ENCODE data around the gene VASH2. TPM values are rescaled to one million over a fixed set of nuclear protein-coding genes. Genes with fewer than 3 reads are reported as not detected.
A peak's percentile ranks its signal among the peaks of the same experiment; 100 is the strongest.

Gene VASH2
- polyA plus RNA-seq, 1 experiment = 0.12 TPM

- Histone ChIP-seq H3K4me3 (ENCODE audit: low read depth, low read length) (no peak overlapping the region), H3K27me3 (ENCODE audit: control insufficient read depth, insufficient read depth, low read length) (peaks cover 9% of the 10 kb centered on the region), H3K36me3 (ENCODE audit: control insufficient read depth, insufficient read depth, low read length) (no peaks in the 10 kb centered on the region)
- CTCF ChIA-PET = interaction anchor here (0.8 to 1.3 kb wide), 2 partner anchors 9 to 21 kb away, joined by 4 to 5 read pairs; no protein-coding TSS in a partner anchor
- no peak for DNase-seq (ENCODE audit: low read depth)
- POLR2A ChIA-PET = no interaction called here
- no peak for TF ChIP-seq CTCF (IDR thresholded peaks at IDR 0.05; ENCODE audit: insufficient read depth, low read depth, low read length)
Observed at GRCh38 chr1:212946872-212947271, 3.5 kb upstream of the VASH2 start.

GRCh38 chr1:212949771-212950170, 570 bp upstream of the VASH2 start:
- no peak for TF ChIP-seq CTCF (IDR thresholded peaks at IDR 0.05; ENCODE audit: insufficient read depth, low read depth, low read length)
- ChIA-PET POLR2A (no interaction called here), CTCF (interaction anchor here (1.5 kb wide), 1 partner anchor 19 kb away, joined by 5 read pairs; no protein-coding TSS in a partner anchor)
- H3K27me3 ChIP-seq (ENCODE audit: control insufficient read depth, insufficient read depth, low read length) = peaks cover 18% of the 10 kb centered on the region
- no peak for DNase-seq (ENCODE audit: low read depth)
- H3K4me3 ChIP-seq (ENCODE audit: low read depth, low read length) = peak overlapping the region; percentile 53
- no peaks in the 10 kb centered on the region for H3K36me3 ChIP-seq (ENCODE audit: control insufficient read depth, insufficient read depth, low read length)

- no peak for DNase-seq (ENCODE audit: low read depth)
- H3K27me3 ChIP-seq (ENCODE audit: control insufficient read depth, insufficient read depth, low read length) = peaks cover 18% of the 10 kb centered on the region
- no peak for TF ChIP-seq CTCF (IDR thresholded peaks at IDR 0.05; ENCODE audit: insufficient read depth, low read depth, low read length)
- ChIA-PET POLR2A (interaction anchor here (0.6 kb wide), 1 partner anchor 93 kb away, joined by 5 read pairs; the partner anchor contains the start of gene FLVCR1), CTCF (interaction anchor here (1.5 kb wide), 1 partner anchor 17 kb away, joined by 5 read pairs; no protein-coding TSS in a partner anchor)
- peak overlapping the region; percentile 53 for H3K4me3 ChIP-seq (ENCODE audit: low read depth, low read length)
- no peaks in the 10 kb centered on the region for H3K36me3 ChIP-seq (ENCODE audit: control insufficient read depth, insufficient read depth, low read length)
Observed at GRCh38 chr1:212951126-212951946, 995 bp downstream of the VASH2 start.

- H3K36me3 ChIP-seq (ENCODE audit: control insufficient read depth, insufficient read depth, low read length) = no peaks in the 10 kb centered on the region
- ChIA-PET CTCF (no interaction called here), POLR2A (no interaction called here)
- no peak for TF ChIP-seq CTCF (IDR thresholded peaks at IDR 0.05; ENCODE audit: insufficient read depth, low read depth, low read length)
- H3K27me3 ChIP-seq (ENCODE audit: control insufficient read depth, insufficient read depth, low read length) = peaks cover 18% of the 10 kb centered on the region
- no peak overlapping the region for H3K4me3 ChIP-seq (ENCODE audit: low read depth, low read length)
- DNase-seq (ENCODE audit: low read depth) = no peak
Observed at GRCh38 chr1:212951947-212952640, 1.8 kb downstream of the VASH2 start.

GRCh38 chr1:212952641-212952976, 2.3 kb downstream of the VASH2 start:
- Histone ChIP-seq H3K4me3 (ENCODE audit: low read depth, low read length) (no peak overlapping the region), H3K36me3 (ENCODE audit: control insufficient read depth, insufficient read depth, low read length) (no peaks in the 10 kb centered on the region), H3K27me3 (ENCODE audit: control insufficient read depth, insufficient read depth, low read length) (peaks cover 18% of the 10 kb centered on the region)
- CTCF ChIA-PET = interaction anchor here (1.2 kb wide), 1 partner anchor 42 kb away, joined by 3 read pairs; no protein-coding TSS in a partner anchor
- POLR2A ChIA-PET = no interaction called here
- DNase-seq (ENCODE audit: low read depth) = no peak
- no peak for TF ChIP-seq CTCF (IDR thresholded peaks at IDR 0.05; ENCODE audit: insufficient read depth, low read depth, low read length)
